Measurements from ENCODE around the gene PLPPR2. TPM values are rescaled to one million over a fixed set of nuclear protein-coding genes. Genes with fewer than 3 reads are reported as not detected.
"Not testable (repeated sequence)": the region's sequence is repeated elsewhere in the genome, so short reads cannot be mapped to it uniquely, and the experiment has no call there.

PLPPR2 gene
- total RNA-seq, 1 donor from 2014 or later, result 6.7 TPM

GRCh38 chr19:11405846-11406643 lies 50.8 kb downstream of the PLPPR2 start:
- DNase-seq (ENCODE audit: low read depth), result no peak
- Histone ChIP-seq H3K36me3 (ENCODE audit: control insufficient read depth, insufficient read depth, low read length) (no peaks in the 10 kb centered on the region), H3K27me3 (ENCODE audit: control insufficient read depth, insufficient read depth, low read length) (peaks cover 8% of the 10 kb centered on the region), H3K4me3 (ENCODE audit: low read depth, low read length) (no peak overlapping the region)
- peak; percentile 43 for TF ChIP-seq CTCF (IDR thresholded peaks at IDR 0.05; ENCODE audit: insufficient read depth, low read length, poor library complexity, severe bottlenecking)

GRCh38 chr19:11406703-11407236 lies 51.5 kb downstream of the PLPPR2 start:
- not testable (repeated sequence) for H3K4me3 ChIP-seq (ENCODE audit: low read depth, low read length); H3K36me3 ChIP-seq (ENCODE audit: control insufficient read depth, insufficient read depth, low read length); DNase-seq (ENCODE audit: low read depth); H3K27me3 ChIP-seq (ENCODE audit: control insufficient read depth, insufficient read depth, low read length)

GRCh38 chr19:11408591-11408990 lies 53.4 kb downstream of the PLPPR2 start:
- Histone ChIP-seq H3K27me3 (ENCODE audit: control insufficient read depth, insufficient read depth, low read length) (peaks cover 8% of the 10 kb centered on the region), H3K36me3 (ENCODE audit: control insufficient read depth, insufficient read depth, low read length) (no peaks in the 10 kb centered on the region), H3K4me3 (ENCODE audit: low read depth, low read length) (no peak overlapping the region)
- DNase-seq (ENCODE audit: low read depth), result no peak
- TF ChIP-seq CTCF (IDR thresholded peaks at IDR 0.05; ENCODE audit: insufficient read depth, low read length, poor library complexity, severe bottlenecking), result no peak

GRCh38 chr19:11410682-11411081 lies 55.5 kb downstream of the PLPPR2 start:
- TF ChIP-seq CTCF (IDR thresholded peaks at IDR 0.05; ENCODE audit: insufficient read depth, low read length, poor library complexity, severe bottlenecking), result no peak
- no peak overlapping the region for H3K4me3 ChIP-seq (ENCODE audit: low read depth, low read length)
- no peaks in the 10 kb centered on the region for H3K36me3 ChIP-seq (ENCODE audit: control insufficient read depth, insufficient read depth, low read length)
- H3K27me3 ChIP-seq (ENCODE audit: control insufficient read depth, insufficient read depth, low read length), result peaks cover 8% of the 10 kb centered on the region
- DNase-seq (ENCODE audit: low read depth), result peak; percentile 44

GRCh38 chr19:11414544-11414943 lies 59.3 kb downstream of the PLPPR2 start:
- no peaks in the 10 kb centered on the region for H3K36me3 ChIP-seq (ENCODE audit: control insufficient read depth, insufficient read depth, low read length)
- no peak overlapping the region for H3K4me3 ChIP-seq (ENCODE audit: low read depth, low read length)
- DNase-seq (ENCODE audit: low read depth), result no peak
- H3K27me3 ChIP-seq (ENCODE audit: control insufficient read depth, insufficient read depth, low read length), result peaks cover 18% of the 10 kb centered on the region
- no peak for TF ChIP-seq CTCF (IDR thresholded peaks at IDR 0.05; ENCODE audit: insufficient read depth, low read length, poor library complexity, severe bottlenecking)

Other genes with a start within 250 kb of the PLPPR2 start
- gene SPC24, start 199.7 kb upstream of the PLPPR2 start, total RNA-seq, result 2.5 and 2.8 TPM in 2 replicates
- gene KANK2, start 157.9 kb upstream of the PLPPR2 start, total RNA-seq, result 42.9 and 50.6 TPM in 2 replicates
- gene ANGPTL8, start 115.8 kb upstream of the PLPPR2 start, total RNA-seq, result not detected in 2 replicates
- 56.8 and 62.9 TPM in 2 replicates for gene DOCK6, start 92.9 kb upstream of the PLPPR2 start, total RNA-seq
- not detected in 2 replicates for gene TSPAN16, start 59.3 kb upstream of the PLPPR2 start, total RNA-seq
- 19.6 and 19.8 TPM in 2 replicates for gene RAB3D, start 15.8 kb upstream of the PLPPR2 start, total RNA-seq
- gene TMEM205, start 9.2 kb upstream of the PLPPR2 start, total RNA-seq, result 307 and 377 TPM in 2 replicates
- 8.2 and 21.6 TPM in 2 replicates for gene CCDC159, start 8.9 kb upstream of the PLPPR2 start, total RNA-seq
- gene SWSAP1, start 19.2 kb downstream of the PLPPR2 start, total RNA-seq, result 2.9 and 4.0 TPM in 2 replicates
- gene EPOR, start 28.9 kb downstream of the PLPPR2 start, total RNA-seq, result 3.0 and 4.4 TPM in 2 replicates
- gene RGL3, start 63.9 kb downstream of the PLPPR2 start, total RNA-seq, result 10.2 and 18.1 TPM in 2 replicates
- 0.07 and 0.29 TPM in 2 replicates for gene ODAD3, start 79.7 kb downstream of the PLPPR2 start, total RNA-seq
- gene PRKCSH, start 80.2 kb downstream of the PLPPR2 start, total RNA-seq, result 269 TPM in 2 replicates
- gene ELAVL3, start 125.6 kb downstream of the PLPPR2 start, total RNA-seq, result not detected in 2 replicates
- 6.6 and 20.5 TPM in 2 replicates for gene ZNF653, start 150.4 kb downstream of the PLPPR2 start, total RNA-seq
- gene ECSIT, start 173.7 kb downstream of the PLPPR2 start, total RNA-seq, result 37.4 and 40.0 TPM in 2 replicates
- 11.8 and 14.5 TPM in 2 replicates for gene CNN1, start 183.4 kb downstream of the PLPPR2 start, total RNA-seq
- gene ELOF1, start 203.8 kb downstream of the PLPPR2 start, total RNA-seq, result 67.3 and 69.6 TPM in 2 replicates
- gene ACP5, start 222.2 kb downstream of the PLPPR2 start, total RNA-seq, result 23.4 and 24.8 TPM in 2 replicates
- gene ZNF627, start 242.1 kb downstream of the PLPPR2 start, total RNA-seq, result 19.6 and 23.1 TPM in 2 replicates